ENCODE measurements around the gene KIF12. TPM values are rescaled to one million over a fixed set of nuclear protein-coding genes. Genes with fewer than 3 reads are reported as not detected.

KIF12 gene
- total RNA-seq, 1 experiment from 2014 or later = not detected

DNA sequence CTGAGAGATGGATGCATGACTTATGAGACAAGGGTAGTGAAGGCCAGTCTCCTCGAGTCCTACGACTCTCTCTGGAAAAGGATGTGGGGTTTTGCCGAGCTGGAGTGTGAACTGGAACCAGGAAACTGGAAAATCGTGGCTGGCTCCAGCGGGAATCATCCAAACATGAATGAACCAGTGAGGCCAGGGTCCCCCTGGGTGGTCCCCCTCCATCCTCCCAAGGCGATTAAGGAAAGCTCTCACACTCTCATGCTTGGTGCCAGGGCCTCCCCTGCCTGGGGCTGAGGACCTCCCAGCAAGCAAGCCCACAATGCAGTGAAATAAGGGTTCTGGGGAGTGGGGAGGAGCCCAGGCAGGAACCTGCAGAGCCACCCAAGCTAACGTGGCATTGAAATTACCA lies 11.4 kb downstream of the KIF12 start:
- ChIA-PET POLR2A (ENCODE audit: unreplicated experiment) (no interaction called here), CTCF (no interaction called here)
- intact Hi-C loops (cut with micrococcal nuclease; ENCODE audit: unreplicated experiment) = no loop called here
- Histone ChIP-seq H2AFZ (no peak overlapping the region), H3K4me3 (no peak overlapping the region), H3K9me2 (ENCODE audit: insufficient read depth) (no peaks in the 10 kb centered on the region), H3K79me2 (ENCODE audit: low read depth) (no peaks in the 10 kb centered on the region), H3K4me1 (replicated peaks; ENCODE audit: insufficient read depth) (no peaks in the 10 kb centered on the region), H4K20me1 (ENCODE audit: insufficient read depth) (no peaks in the 10 kb centered on the region), H3K36me3 (ENCODE audit: low read depth) (no peaks in the 10 kb centered on the region), H3K27me3 (ENCODE audit: insufficient read depth, low read depth) (peaks cover 60% of the 10 kb centered on the region), H3K9me3 (ENCODE audit: insufficient read depth, low read depth) (no peaks in the 10 kb centered on the region), H3K4me2 (no peak overlapping the region), H3K27ac (no peak overlapping the region), H3F3A (ENCODE audit: insufficient read depth, low read depth) (no peaks in the 10 kb centered on the region)
- DNase-seq = no peak
- TF ChIP-seq EZH2 (IDR thresholded peaks at IDR 0.05; ENCODE audit: low read depth) = no peak
- TF ChIP-seq, protein P1, sequence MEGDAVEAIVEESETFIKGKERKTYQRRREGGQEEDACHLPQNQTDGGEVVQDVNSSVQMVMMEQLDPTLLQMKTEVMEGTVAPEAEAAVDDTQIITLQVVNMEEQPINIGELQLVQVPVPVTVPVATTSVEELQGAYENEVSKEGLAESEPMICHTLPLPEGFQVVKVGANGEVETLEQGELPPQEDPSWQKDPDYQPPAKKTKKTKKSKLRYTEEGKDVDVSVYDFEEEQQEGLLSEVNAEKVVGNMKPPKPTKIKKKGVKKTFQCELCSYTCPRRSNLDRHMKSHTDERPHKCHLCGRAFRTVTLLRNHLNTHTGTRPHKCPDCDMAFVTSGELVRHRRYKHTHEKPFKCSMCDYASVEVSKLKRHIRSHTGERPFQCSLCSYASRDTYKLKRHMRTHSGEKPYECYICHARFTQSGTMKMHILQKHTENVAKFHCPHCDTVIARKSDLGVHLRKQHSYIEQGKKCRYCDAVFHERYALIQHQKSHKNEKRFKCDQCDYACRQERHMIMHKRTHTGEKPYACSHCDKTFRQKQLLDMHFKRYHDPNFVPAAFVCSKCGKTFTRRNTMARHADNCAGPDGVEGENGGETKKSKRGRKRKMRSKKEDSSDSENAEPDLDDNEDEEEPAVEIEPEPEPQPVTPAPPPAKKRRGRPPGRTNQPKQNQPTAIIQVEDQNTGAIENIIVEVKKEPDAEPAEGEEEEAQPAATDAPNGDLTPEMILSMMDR (conservative IDR thresholded peaks at IDR 0.05) = no peak
- no TSS peak for BruUV-seq (replicated peaks)

DNA sequence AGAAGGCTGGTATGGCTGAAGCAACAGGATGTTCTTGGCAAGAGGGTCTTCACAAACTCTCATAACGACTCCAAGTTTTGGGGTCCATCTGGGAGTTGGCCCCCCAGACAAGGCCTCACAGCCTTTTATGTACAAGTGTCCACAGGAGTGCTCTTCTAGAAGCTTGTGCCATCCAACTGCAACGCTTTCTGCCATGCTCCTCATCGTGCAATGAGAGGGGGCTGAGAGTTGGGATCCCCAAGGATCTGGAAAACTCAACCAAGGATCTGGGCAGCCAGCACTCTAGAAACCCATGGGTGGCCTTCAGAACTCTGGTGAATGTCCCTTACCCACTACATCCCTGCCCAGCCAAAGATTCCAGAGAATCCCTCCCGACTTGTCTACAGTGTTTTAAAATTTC lies 12.5 kb downstream of the KIF12 start:
- BruUV-seq (replicated peaks) = no TSS peak
- H3K4me2 ChIP-seq = no peak overlapping the region
- ChIA-PET CTCF (no interaction called here), POLR2A (ENCODE audit: unreplicated experiment) (no interaction called here)
- H3F3A ChIP-seq (ENCODE audit: insufficient read depth, low read depth) = no peaks in the 10 kb centered on the region
- no peak overlapping the region for H3K27ac ChIP-seq
- no peak overlapping the region for H3K4me3 ChIP-seq
- H2AFZ ChIP-seq = no peak overlapping the region
- intact Hi-C loops (cut with micrococcal nuclease; ENCODE audit: unreplicated experiment) = no loop called here
- H3K4me1 ChIP-seq (replicated peaks; ENCODE audit: insufficient read depth) = no peaks in the 10 kb centered on the region
- H3K9me3 ChIP-seq (ENCODE audit: insufficient read depth, low read depth) = no peaks in the 10 kb centered on the region
- H3K36me3 ChIP-seq (ENCODE audit: low read depth) = no peaks in the 10 kb centered on the region
- DNase-seq = no peak
- H3K79me2 ChIP-seq (ENCODE audit: low read depth) = no peaks in the 10 kb centered on the region
- H3K9me2 ChIP-seq (ENCODE audit: insufficient read depth) = no peaks in the 10 kb centered on the region
- no peak for TF ChIP-seq EZH2 (IDR thresholded peaks at IDR 0.05; ENCODE audit: low read depth)
- H3K27me3 ChIP-seq (ENCODE audit: insufficient read depth, low read depth) = peaks cover 59% of the 10 kb centered on the region
- H4K20me1 ChIP-seq (ENCODE audit: insufficient read depth) = no peaks in the 10 kb centered on the region

- no peak overlapping the region for H3K4me3 ChIP-seq
- BruUV-seq (replicated peaks) = no TSS peak
- no peaks in the 10 kb centered on the region for H3K36me3 ChIP-seq (ENCODE audit: low read depth)
- no peak overlapping the region for H3K4me2 ChIP-seq
- H3K4me1 ChIP-seq (replicated peaks; ENCODE audit: insufficient read depth) = no peaks in the 10 kb centered on the region
- H2AFZ ChIP-seq = no peak overlapping the region
- H3K27me3 ChIP-seq (ENCODE audit: insufficient read depth, low read depth) = peaks cover 56% of the 10 kb centered on the region
- no peak for DNase-seq
- intact Hi-C loops (cut with micrococcal nuclease; ENCODE audit: unreplicated experiment) = no loop called here
- H3K9me2 ChIP-seq (ENCODE audit: insufficient read depth) = no peaks in the 10 kb centered on the region
- H3K9me3 ChIP-seq (ENCODE audit: insufficient read depth, low read depth) = no peaks in the 10 kb centered on the region
- no peak overlapping the region for H3K27ac ChIP-seq
- TF ChIP-seq EZH2 (IDR thresholded peaks at IDR 0.05; ENCODE audit: low read depth) = no peak
- TF ChIP-seq, protein P1 (conservative IDR thresholded peaks at IDR 0.05) = no peak
- no peaks in the 10 kb centered on the region for H3F3A ChIP-seq (ENCODE audit: insufficient read depth, low read depth)
- no peaks in the 10 kb centered on the region for H3K79me2 ChIP-seq (ENCODE audit: low read depth)
- ChIA-PET CTCF (no interaction called here), POLR2A (ENCODE audit: unreplicated experiment) (no interaction called here)
- H4K20me1 ChIP-seq (ENCODE audit: insufficient read depth) = no peaks in the 10 kb centered on the region
These were observed 13.1 kb downstream of the KIF12 start for GRCh38 chr9:114086009-114086408.

DNA sequence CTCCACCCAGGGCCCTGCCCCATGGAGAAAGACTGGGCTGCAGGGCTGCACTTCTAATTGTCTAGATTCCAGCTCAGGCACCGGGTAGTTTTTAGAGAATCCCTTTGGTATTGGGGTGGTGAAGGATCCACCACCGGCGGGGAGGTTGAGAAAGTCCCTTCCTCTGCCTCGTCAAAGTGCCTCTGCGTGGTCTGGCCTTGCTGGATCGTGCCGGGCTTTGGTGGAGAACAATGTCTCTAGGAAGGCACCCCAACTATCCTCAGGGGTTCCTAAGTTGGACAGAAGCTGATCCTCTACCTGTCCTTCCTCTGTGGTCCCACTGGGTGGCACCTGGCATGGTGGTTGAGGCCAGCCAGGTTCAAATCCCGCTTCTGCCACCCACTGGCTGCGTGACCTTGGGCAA lies 13.7 kb downstream of the KIF12 start:
- DNase-seq = no peak
- no peaks in the 10 kb centered on the region for H3K9me3 ChIP-seq (ENCODE audit: insufficient read depth, low read depth)
- TF ChIP-seq, protein P1 (conservative IDR thresholded peaks at IDR 0.05) = no peak
- no peak for TF ChIP-seq EZH2 (IDR thresholded peaks at IDR 0.05; ENCODE audit: low read depth)
- no peak overlapping the region for H3K4me2 ChIP-seq
- no peaks in the 10 kb centered on the region for H3K9me2 ChIP-seq (ENCODE audit: insufficient read depth)
- BruUV-seq (replicated peaks) = no TSS peak
- H3K36me3 ChIP-seq (ENCODE audit: low read depth) = no peaks in the 10 kb centered on the region
- H3K4me1 ChIP-seq (replicated peaks; ENCODE audit: insufficient read depth) = no peaks in the 10 kb centered on the region
- peaks cover 57% of the 10 kb centered on the region for H3K27me3 ChIP-seq (ENCODE audit: insufficient read depth, low read depth)
- no peaks in the 10 kb centered on the region for H3F3A ChIP-seq (ENCODE audit: insufficient read depth, low read depth)
- H3K4me3 ChIP-seq = no peak overlapping the region
- H4K20me1 ChIP-seq (ENCODE audit: insufficient read depth) = no peaks in the 10 kb centered on the region
- H3K27ac ChIP-seq = no peak overlapping the region
- no peak overlapping the region for H2AFZ ChIP-seq
- POLR2A ChIA-PET (ENCODE audit: unreplicated experiment) = no interaction called here
- intact Hi-C loops (cut with micrococcal nuclease; ENCODE audit: unreplicated experiment) = no loop called here
- CTCF ChIA-PET = no interaction called here
- H3K79me2 ChIP-seq (ENCODE audit: low read depth) = no peaks in the 10 kb centered on the region

All from PC-9 (cell line).